Hepatocyte (in vitro differentiated cells): Measurements from ENCODE around the gene CGRRF1. TPM values are rescaled to one million over a fixed set of nuclear protein-coding genes. Genes with fewer than 3 reads are reported as not detected.

ENCODE experiments used
- DNase-seq: peaks from one replicate; pipeline ENCODE4 v3.0.0-alpha.2; 2016; ENCODE audit warnings: low spot score
- H2AFZ ChIP-seq: fragments of 200-600 bp; sonication (generic); 2 replicates; pipeline ENCODE4 v1.6.0; 2016; ENCODE audit warnings: antibody characterized with exemption, mild to moderate bottlenecking
- H3K27ac ChIP-seq: fragments of 200-600 bp; sonication (generic); 2 replicates; pipeline ENCODE4 v1.5.1; 2016; ENCODE audit warnings: mild to moderate bottlenecking
- H3K27me3 ChIP-seq: fragments of 200-600 bp; sonication (generic); 2 replicates; pipeline ENCODE4 v1.6.1; 2016
- H3K36me3 ChIP-seq: fragments of 200-600 bp; sonication (generic); replicated peaks from 2 replicates; pipeline ENCODE4 v1.5.1; 2016; ENCODE audit warnings: low read depth; ENCODE audit not compliant: insufficient read depth
- H3K4me1 ChIP-seq: fragments of 200-600 bp; sonication (generic); 2 replicates; pipeline ENCODE4 v1.5.1; 2016; ENCODE audit warnings: mild to moderate bottlenecking, moderate library complexity; ENCODE audit not compliant: insufficient read depth
- H3K4me2 ChIP-seq: fragments of 200-600 bp; sonication (generic); 2 replicates; pipeline ENCODE4 v1.6.0; 2016
- H3K4me3 ChIP-seq: fragments of 200-600 bp; sonication (generic); 2 replicates; pipeline ENCODE4 v1.5.1; 2016; ENCODE audit warnings: mild to moderate bottlenecking
- H3K79me2 ChIP-seq: fragments of 200-600 bp; sonication (generic); 2 replicates; pipeline ENCODE4 v1.6.0; 2017; ENCODE audit warnings: mild to moderate bottlenecking
- H3K9me2 ChIP-seq: fragments of 200-600 bp; sonication (generic); replicated peaks from 2 replicates; pipeline ENCODE4 v1.6.0; 2017; ENCODE audit warnings: mild to moderate bottlenecking; ENCODE audit not compliant: insufficient read depth
- H3K9me3 ChIP-seq: fragments of 200-600 bp; sonication (generic); 2 replicates; pipeline ENCODE4 v1.5.1; 2016; ENCODE audit warnings: low read depth, mild to moderate bottlenecking
- H4K20me1 ChIP-seq: fragments of 200-600 bp; sonication (generic); 2 replicates; pipeline ENCODE4 v1.6.0; 2016; ENCODE audit warnings: mild to moderate bottlenecking; ENCODE audit not compliant: insufficient read depth, poor library complexity, severe bottlenecking
- EZH2 ChIP-seq: fragments of 200-600 bp; sonication (generic); IDR thresholded peaks from 2 replicates; pipeline ENCODE4 v1.6.1; 2016; ENCODE audit warnings: antibody characterized with exemption, mild to moderate bottlenecking, borderline replicate concordance
- EZH2phosphoT487 ChIP-seq: fragments of 200-600 bp; sonication (generic); IDR thresholded peaks from one replicate; pipeline ENCODE4 v1.6.1; 2018; ENCODE audit warnings: antibody characterized with exemption, mild to moderate bottlenecking, low read depth, moderate library complexity; ENCODE audit not compliant: unreplicated experiment, severe bottlenecking
- WGBS: methylation state at CpG from one replicate; pipeline ENCODE4 v1.1.6; 2016; ENCODE audit warnings: low lambda C conversion rate; ENCODE audit errors: missing lambda C conversion rate; 5-methylcytosine and 5-hydroxymethylcytosine counted together
- polyA plus RNA-seq: library from polyadenylated mRNA; unstranded; fragments of >200 nt; fragmentation: Nextera tagmentation; extraction: Ambion mirVana; gene quantifications from 2 replicates; pipeline ENCODE4 v1.2.1, GENCODE V29; 2016
- total RNA-seq: library from RNA; depleted of rRNA; stranded (reverse); fragments of >200 nt; gene quantifications from 2 replicates; pipeline ENCODE4 v1.2.3, GENCODE V29; 2014
- TF ChIP-seq, protein P1 (sequence below): fragments of 200-600 bp; sonication (generic); IDR thresholded peaks from 2 replicates; pipeline ENCODE4 v1.5.1; 2016; ENCODE audit warnings: antibody characterized with exemption, mild to moderate bottlenecking; ENCODE audit not compliant: poor library complexity

The CGRRF1 gene
- total and polyA plus RNA-seq, 2 experiments from 2014 or later: 20.7 to 27.0 TPM

DNA sequence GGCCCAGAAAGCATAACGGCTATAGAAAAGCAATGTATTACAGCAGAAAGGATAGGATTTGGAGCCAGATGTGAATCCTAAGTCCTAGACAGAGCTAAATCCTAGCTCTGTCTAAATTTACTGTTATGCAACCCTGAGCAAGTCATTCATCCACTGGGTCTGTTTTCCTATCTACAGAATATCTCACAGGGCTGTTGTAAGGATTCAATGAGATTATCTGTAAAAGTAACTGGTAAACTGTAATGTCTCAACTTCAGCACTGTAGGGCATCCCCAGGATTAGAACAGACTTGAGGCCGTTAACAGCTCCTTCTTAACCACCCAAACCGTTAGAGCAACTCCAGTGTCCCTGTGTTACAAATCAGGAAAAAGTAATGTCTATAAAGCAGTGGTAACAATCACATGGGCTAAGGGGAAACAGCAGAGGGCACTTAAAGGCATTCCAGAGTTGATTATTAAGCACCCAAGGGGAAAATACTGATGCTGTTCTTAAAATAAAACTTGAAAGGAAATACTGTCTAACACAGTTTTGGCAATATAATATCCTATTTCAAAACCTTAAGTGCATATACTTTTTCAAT is 31.0 kb upstream of the CGRRF1 start:
- DNase-seq: no peak
- Histone ChIP-seq H4K20me1 (peaks cover 3% of the 10 kb centered on the region), H3K4me1 (peaks cover 11% of the 10 kb centered on the region), H3K9me2 (no peaks in the 10 kb centered on the region), H3K4me2 (no peak overlapping the region), H3K79me2 (peaks cover 35% of the 10 kb centered on the region), H2AFZ (no peak overlapping the region), H3K9me3 (no peaks in the 10 kb centered on the region), H3K4me3 (no peak overlapping the region), H3K27ac (no peak overlapping the region), H3K27me3 (no peaks in the 10 kb centered on the region), H3K36me3 (no peaks in the 10 kb centered on the region)
- 39% methylated on average over 3 of the region's 3 CpGs for WGBS
- no peak for TF ChIP-seq EZH2phosphoT487
- no peak for TF ChIP-seq EZH2
- TF ChIP-seq, protein P1, sequence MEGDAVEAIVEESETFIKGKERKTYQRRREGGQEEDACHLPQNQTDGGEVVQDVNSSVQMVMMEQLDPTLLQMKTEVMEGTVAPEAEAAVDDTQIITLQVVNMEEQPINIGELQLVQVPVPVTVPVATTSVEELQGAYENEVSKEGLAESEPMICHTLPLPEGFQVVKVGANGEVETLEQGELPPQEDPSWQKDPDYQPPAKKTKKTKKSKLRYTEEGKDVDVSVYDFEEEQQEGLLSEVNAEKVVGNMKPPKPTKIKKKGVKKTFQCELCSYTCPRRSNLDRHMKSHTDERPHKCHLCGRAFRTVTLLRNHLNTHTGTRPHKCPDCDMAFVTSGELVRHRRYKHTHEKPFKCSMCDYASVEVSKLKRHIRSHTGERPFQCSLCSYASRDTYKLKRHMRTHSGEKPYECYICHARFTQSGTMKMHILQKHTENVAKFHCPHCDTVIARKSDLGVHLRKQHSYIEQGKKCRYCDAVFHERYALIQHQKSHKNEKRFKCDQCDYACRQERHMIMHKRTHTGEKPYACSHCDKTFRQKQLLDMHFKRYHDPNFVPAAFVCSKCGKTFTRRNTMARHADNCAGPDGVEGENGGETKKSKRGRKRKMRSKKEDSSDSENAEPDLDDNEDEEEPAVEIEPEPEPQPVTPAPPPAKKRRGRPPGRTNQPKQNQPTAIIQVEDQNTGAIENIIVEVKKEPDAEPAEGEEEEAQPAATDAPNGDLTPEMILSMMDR: no peak

DNA sequence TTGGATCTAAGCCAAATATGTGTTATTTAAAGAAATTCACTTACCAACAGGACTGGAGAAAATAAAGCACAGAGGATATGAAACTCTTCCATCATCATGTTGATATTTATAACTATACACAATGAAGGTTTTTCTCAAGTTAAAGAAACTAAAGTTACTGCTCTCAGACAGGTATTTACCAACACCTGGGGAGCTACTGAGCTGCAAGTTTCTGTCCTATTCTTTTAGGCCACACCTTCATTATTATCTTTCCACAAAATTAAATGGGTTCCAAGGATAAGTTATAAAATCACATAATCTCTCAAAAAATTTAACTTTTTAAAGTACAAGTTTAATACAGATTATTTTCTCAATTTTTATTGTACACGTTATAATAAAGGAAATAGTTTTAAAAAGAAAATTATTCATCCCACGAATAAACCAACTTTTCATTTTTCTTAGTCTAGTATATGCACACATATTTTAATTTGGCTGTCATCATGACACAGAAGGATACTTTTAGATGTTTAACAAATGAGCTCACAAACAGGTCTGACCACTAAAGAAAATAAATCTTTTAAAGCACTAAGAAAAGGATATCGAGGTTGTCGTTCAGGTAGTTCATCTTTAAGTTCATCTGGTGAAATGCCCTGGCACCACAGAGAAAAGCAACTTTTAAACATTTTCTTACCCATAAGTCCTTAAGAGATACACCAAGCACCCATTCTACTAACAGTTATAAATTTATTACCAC is 28.7 kb upstream of the CGRRF1 start:
- no peak for DNase-seq
- H3K4me3 ChIP-seq: no peak overlapping the region
- H3K27ac ChIP-seq: no peak overlapping the region
- no peaks in the 10 kb centered on the region for H3K27me3 ChIP-seq
- H2AFZ ChIP-seq: no peak overlapping the region
- 87% methylated on average over 4 of the region's 4 CpGs for WGBS
- no peaks in the 10 kb centered on the region for H3K9me3 ChIP-seq
- peaks cover 3% of the 10 kb centered on the region for H4K20me1 ChIP-seq
- peaks cover 58% of the 10 kb centered on the region for H3K79me2 ChIP-seq
- TF ChIP-seq, protein P1: no peak
- TF ChIP-seq EZH2 (no peak), EZH2phosphoT487 (no peak)
- no peaks in the 10 kb centered on the region for H3K4me1 ChIP-seq
- no peaks in the 10 kb centered on the region for H3K9me2 ChIP-seq
- no peaks in the 10 kb centered on the region for H3K36me3 ChIP-seq
- H3K4me2 ChIP-seq: no peak overlapping the region

DNA sequence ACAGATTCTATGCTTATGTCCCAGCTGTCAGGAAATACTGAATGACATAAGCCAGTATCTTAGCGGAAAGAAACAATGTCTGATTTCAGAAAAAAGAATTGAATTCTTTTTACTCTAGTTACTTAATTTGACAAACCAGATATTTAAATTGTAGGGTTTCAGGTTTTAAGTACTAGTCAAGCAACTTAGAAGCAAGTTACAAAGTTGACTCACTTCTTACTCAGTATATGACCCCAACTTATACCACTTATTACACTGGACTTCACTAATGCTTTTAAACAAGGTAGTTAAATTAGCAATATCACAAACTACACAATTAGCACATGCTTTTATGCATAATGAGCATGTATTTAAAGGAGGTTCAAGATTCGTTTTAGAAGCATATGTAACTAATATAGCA is 28.0 kb upstream of the CGRRF1 start:
- peaks cover 8% of the 10 kb centered on the region for H4K20me1 ChIP-seq
- no peaks in the 10 kb centered on the region for H3K36me3 ChIP-seq
- H2AFZ ChIP-seq: no peak overlapping the region
- H3K9me3 ChIP-seq: no peaks in the 10 kb centered on the region
- H3K4me1 ChIP-seq: no peaks in the 10 kb centered on the region
- peaks cover 65% of the 10 kb centered on the region for H3K79me2 ChIP-seq
- H3K4me3 ChIP-seq: no peak overlapping the region
- WGBS: 98% methylated on average over 2 of the region's 2 CpGs
- no peak overlapping the region for H3K27ac ChIP-seq
- H3K9me2 ChIP-seq: no peaks in the 10 kb centered on the region
- no peak overlapping the region for H3K4me2 ChIP-seq
- no peak for TF ChIP-seq EZH2
- TF ChIP-seq, protein P1: no peak
- TF ChIP-seq EZH2phosphoT487: no peak
- DNase-seq: no peak
- no peaks in the 10 kb centered on the region for H3K27me3 ChIP-seq
